ENCODE results near the gene LCN12.

The LCN12 gene

GRCh38 chr9:136977649-136978072 lies 25.6 kb downstream of the LCN12 start:
- no peaks in the 10 kb centered on the region for H3K4me1 ChIP-seq
- no peaks in the 10 kb centered on the region for H3K9me3 ChIP-seq (ENCODE audit: control insufficient read depth, low read length)
- H3K9ac ChIP-seq: no peak overlapping the region
- H3K27me3 ChIP-seq (ENCODE audit: control insufficient read depth, insufficient read depth, low read length): no peaks in the 10 kb centered on the region
- no peak for TF ChIP-seq CTCF (IDR thresholded peaks at IDR 0.05)
- H3K27ac ChIP-seq: no peak overlapping the region
- H2AFZ ChIP-seq: peak overlapping the region; percentile 56
- no peak overlapping the region for H3K4me3 ChIP-seq (ENCODE audit: low read depth, low read length)
- H3K79me2 ChIP-seq: no peaks in the 10 kb centered on the region
- H3K4me2 ChIP-seq (ENCODE audit: low read length): peak overlapping the region; percentile 51
- no peaks in the 10 kb centered on the region for H3K36me3 ChIP-seq (ENCODE audit: control insufficient read depth, insufficient read depth, low read length)

GRCh38 chr9:136978073-136978864 lies 26.2 kb downstream of the LCN12 start:
- no peak for TF ChIP-seq CTCF (IDR thresholded peaks at IDR 0.05)
- Histone ChIP-seq H3K9me3 (ENCODE audit: control insufficient read depth, low read length) (no peaks in the 10 kb centered on the region), H3K9ac (no peak overlapping the region), H2AFZ (peak overlapping the region; percentile 56), H3K4me3 (ENCODE audit: low read depth, low read length) (no peak overlapping the region), H3K79me2 (no peaks in the 10 kb centered on the region), H3K4me1 (no peaks in the 10 kb centered on the region), H3K4me2 (ENCODE audit: low read length) (peak overlapping the region; percentile 51), H3K27ac (no peak overlapping the region), H3K36me3 (ENCODE audit: control insufficient read depth, insufficient read depth, low read length) (no peaks in the 10 kb centered on the region), H3K27me3 (ENCODE audit: control insufficient read depth, insufficient read depth, low read length) (no peaks in the 10 kb centered on the region)

- H3K79me2 ChIP-seq: no peaks in the 10 kb centered on the region
- no peak overlapping the region for H3K4me3 ChIP-seq (ENCODE audit: low read depth, low read length)
- H3K27ac ChIP-seq: no peak overlapping the region
- no peak overlapping the region for H3K9ac ChIP-seq
- TF ChIP-seq CTCF (IDR thresholded peaks at IDR 0.05): no peak
- no peaks in the 10 kb centered on the region for H3K4me1 ChIP-seq
- no peaks in the 10 kb centered on the region for H3K9me3 ChIP-seq (ENCODE audit: control insufficient read depth, low read length)
- no peaks in the 10 kb centered on the region for H3K27me3 ChIP-seq (ENCODE audit: control insufficient read depth, insufficient read depth, low read length)
- H3K4me2 ChIP-seq (ENCODE audit: low read length): no peak overlapping the region
- H2AFZ ChIP-seq: no peak overlapping the region
- H3K36me3 ChIP-seq (ENCODE audit: control insufficient read depth, insufficient read depth, low read length): no peaks in the 10 kb centered on the region
These were observed 26.9 kb downstream of the LCN12 start for GRCh38 chr9:136978865-136979544.

- Histone ChIP-seq H3K4me1 (no peaks in the 10 kb centered on the region), H3K4me2 (ENCODE audit: low read length) (no peak overlapping the region), H2AFZ (no peak overlapping the region), H3K27ac (no peak overlapping the region), H3K36me3 (ENCODE audit: control insufficient read depth, insufficient read depth, low read length) (no peaks in the 10 kb centered on the region), H3K9ac (no peak overlapping the region), H3K79me2 (no peaks in the 10 kb centered on the region), H3K27me3 (ENCODE audit: control insufficient read depth, insufficient read depth, low read length) (no peaks in the 10 kb centered on the region), H3K4me3 (ENCODE audit: low read depth, low read length) (no peak overlapping the region), H3K9me3 (ENCODE audit: control insufficient read depth, low read length) (no peaks in the 10 kb centered on the region)
- TF ChIP-seq CTCF (IDR thresholded peaks at IDR 0.05): no peak
These were observed 27.9 kb downstream of the LCN12 start for GRCh38 chr9:136979769-136980587.

Measured in parathyroid adenoma (tissue), 2 donors.